Liver (tissue), 9 donors: ENCODE results near the gene SLC17A7. TPM values are rescaled to one million over a fixed set of nuclear protein-coding genes. Genes with fewer than 3 reads are reported as not detected.

Experiments used
- DNase-seq: peaks from one replicate; pipeline ENCODE4 v3.0.0-alpha.2; 2017; ENCODE audit warnings: low spot score
- H3K27ac ChIP-seq, 2 donors: one replicate each; pipeline ENCODE4 v1.7.0; 2013; ENCODE audit warnings: inconsistent platforms in 2 of 2, low read length in 2 of 2, control low read depth in 1 of 2, low read depth in 1 of 2, mild to moderate bottlenecking in 1 of 2
- H3K27me3 ChIP-seq, 4 donors: one replicate each; pipeline versions ENCODE4 v1.6.1 to v1.7.0; 2013; ENCODE audit warnings: low read length in 3 of 4, inconsistent platforms in 1 of 4, mild to moderate bottlenecking in 1 of 4, moderate library complexity in 1 of 4; ENCODE audit not compliant: control insufficient read depth in 4 of 4, insufficient read depth in 4 of 4
- H3K36me3 ChIP-seq, 4 donors: one replicate each; pipeline versions ENCODE4 v1.6.1 to v1.7.0; 2013; ENCODE audit warnings: low read length in 3 of 4, mild to moderate bottlenecking in 3 of 4, low read depth in 1 of 4, moderate library complexity in 1 of 4; ENCODE audit not compliant: control insufficient read depth in 4 of 4, insufficient read depth in 3 of 4
- H3K4me1 ChIP-seq, 4 donors: one replicate each; pipeline versions ENCODE4 v1.6.1 to v1.7.0; 2013; ENCODE audit warnings: low read length in 3 of 4, mild to moderate bottlenecking in 3 of 4, moderate library complexity in 1 of 4; ENCODE audit not compliant: control insufficient read depth in 4 of 4, insufficient read depth in 4 of 4
- H3K4me3 ChIP-seq, 3 donors: one replicate each; pipeline versions ENCODE4 v1.6.1 to v1.7.0; 2013; ENCODE audit warnings: low read length in 3 of 3, control low read depth in 1 of 3, low read depth in 1 of 3, mild to moderate bottlenecking in 1 of 3
- H3K9ac ChIP-seq, 2 donors: one replicate each; pipeline ENCODE4 v1.7.0; 2013; ENCODE audit warnings: low read length in 2 of 2, mild to moderate bottlenecking in 2 of 2, moderate library complexity in 2 of 2, control low read depth in 1 of 2, low read depth in 1 of 2
- H3K9me3 ChIP-seq, 4 donors: one replicate each; pipeline versions ENCODE4 v1.6.1 to v1.7.0; 2013; ENCODE audit warnings: low read length in 3 of 4; ENCODE audit not compliant: control insufficient read depth in 4 of 4
- EGR1 ChIP-seq, 2 donors: IDR thresholded peaks; 2 replicates each; pipeline ENCODE4 v1.6.1; 2016 to 2018; ENCODE audit warnings: antibody characterized with exemption in 2 of 2, low read depth in 2 of 2
- FOXA2 ChIP-seq: IDR thresholded peaks from 2 replicates; pipeline ENCODE4 v1.6.1; 2016; ENCODE audit warnings: antibody characterized with exemption
- GABPA ChIP-seq, 2 donors: IDR thresholded peaks in 1 of 2; conservative IDR thresholded peaks in 1 of 2; 2 replicates each; pipeline ENCODE4 v1.6.1; 2016; ENCODE audit warnings: antibody characterized with exemption in 2 of 2, mild to moderate bottlenecking in 1 of 2, moderate library complexity in 1 of 2
- HNF4A ChIP-seq, 2 donors: conservative IDR thresholded peaks; 2 replicates each; pipeline ENCODE4 v1.6.1; 2016; ENCODE audit warnings: antibody characterized with exemption in 2 of 2, mild to moderate bottlenecking in 2 of 2
- HNF4G ChIP-seq: IDR thresholded peaks from 2 replicates; pipeline ENCODE4 v1.6.1; 2016; ENCODE audit warnings: antibody characterized with exemption
- JUND ChIP-seq, 2 donors: IDR thresholded peaks; 2 replicates each; pipeline ENCODE4 v1.6.1; 2016; ENCODE audit warnings: antibody characterized with exemption in 2 of 2
- NR2F2 ChIP-seq: IDR thresholded peaks from 2 replicates; pipeline ENCODE4 v1.6.1; 2016; ENCODE audit warnings: antibody characterized with exemption
- RAD21 ChIP-seq, 2 donors: IDR thresholded peaks; 2 replicates each; pipeline ENCODE4 v1.6.1; 2016; ENCODE audit warnings: antibody characterized with exemption in 2 of 2, mild to moderate bottlenecking in 2 of 2
- RXRA ChIP-seq, 2 donors: IDR thresholded peaks; 2 replicates each; pipeline ENCODE4 v1.6.1; 2017 to 2018; ENCODE audit warnings: antibody characterized with exemption in 2 of 2, mild to moderate bottlenecking in 1 of 2
- SP1 ChIP-seq: IDR thresholded peaks from 2 replicates; pipeline ENCODE4 v1.6.1; 2018; ENCODE audit warnings: antibody characterized with exemption, mild to moderate bottlenecking
- YY1 ChIP-seq: IDR thresholded peaks from 2 replicates; pipeline ENCODE4 v1.6.1; 2016; ENCODE audit warnings: antibody characterized with exemption, mild to moderate bottlenecking
- WGBS: extraction: QIAGEN DNeasy Blood & Tissue Kit; methylation state at CpG from one replicate; pipeline ENCODE4 v1.1.7; 2013; 5-methylcytosine and 5-hydroxymethylcytosine counted together
- polyA plus RNA-seq, 2 donors: library from polyadenylated mRNA; stranded (reverse) in 1 of 2; unstranded in 1 of 2; fragments of 200-250 nt in 1 of 2; fragments of >200 nt in 1 of 2; fragmentation: Nextera tagmentation in 1 of 2; extraction: Ambion mirVana in 1 of 2; gene quantifications; one replicate each; pipeline versions ENCODE4 v1.2.1 to v1.2.3, GENCODE V29; 2013 to 2015
- total RNA-seq, 2 donors: library from RNA; depleted of rRNA; stranded (reverse); fragments of >200 nt; gene quantifications; one replicate each; pipeline ENCODE4 v1.2.3, GENCODE V29; 2014
- TF ChIP-seq, protein P1 (sequence below): IDR thresholded peaks from 2 replicates; pipeline ENCODE4 v1.6.1; 2016; ENCODE audit warnings: antibody characterized with exemption, mild to moderate bottlenecking
- TF ChIP-seq, protein P2 (sequence below): IDR thresholded peaks from 2 replicates; pipeline ENCODE4 v1.6.1; 2016; ENCODE audit warnings: antibody characterized with exemption
- TF ChIP-seq, protein P3 (sequence below): IDR thresholded peaks from 2 replicates; pipeline ENCODE4 v1.6.1; 2016; ENCODE audit warnings: antibody characterized with exemption
- donor health status: healthy.
- donor health status: healthy.
- donor health status: healthy.
- donor health status: healthy.
- donor health status: healthy.

Gene SLC17A7
- total and polyA plus RNA-seq, 4 donors, result 0.06 to 0.08 TPM; not detected in 2

DNA sequence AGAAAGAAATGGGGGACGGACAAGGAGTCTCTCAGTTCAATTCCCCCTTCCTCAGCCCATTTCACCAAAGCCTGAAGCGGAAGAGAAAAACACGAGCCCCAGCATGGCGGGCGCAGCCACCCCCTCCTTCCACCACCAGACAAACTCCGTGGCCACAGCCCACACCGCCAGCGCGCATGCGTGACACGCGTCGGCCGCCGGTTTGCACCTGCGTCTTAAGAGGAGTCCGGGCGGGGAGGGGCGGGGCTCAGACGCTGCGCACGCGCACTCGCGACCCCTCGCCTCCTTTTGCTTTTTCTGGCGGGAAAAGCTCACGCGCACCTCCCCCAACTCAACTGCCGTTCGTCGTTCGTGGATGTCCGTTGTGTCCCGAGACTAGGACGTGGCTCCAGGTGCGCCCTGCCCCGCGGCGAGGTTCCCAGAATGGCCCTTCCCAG, 53.4 kb downstream of the SLC17A7 start, which contains the start of gene KASH5:
KASH5 (plus strand) TSS at position 314 of the 437 bp plus-strand sequence. CDS start 2,635 bp downstream, outside the sequence.
- no peak within 1 kb of the TSS for H3K9ac ChIP-seq
- peak; percentile 67 for DNase-seq
- WGBS, result 33% methylated on average over 40 of the region's 40 CpGs
- H3K36me3 ChIP-seq, result no peaks in the 10 kb centered on the region
- H3K27ac ChIP-seq, result no peak within 1 kb of the TSS
- TF ChIP-seq YY1, result peak; percentile 40
- TF ChIP-seq HNF4G, result no peak
- TF ChIP-seq EGR1 (IDR thresholded peaks at IDR 0.05; ENCODE audit: low read depth in 2 of 2), result no peak
- H3K9me3 ChIP-seq, result no peaks in the 10 kb centered on the region
- no peaks in the 10 kb centered on the region for H3K27me3 ChIP-seq
- H3K4me1 ChIP-seq, result no peaks in the 10 kb centered on the region
- H3K4me3 ChIP-seq, result no peak within 1 kb of the TSS

DNA sequence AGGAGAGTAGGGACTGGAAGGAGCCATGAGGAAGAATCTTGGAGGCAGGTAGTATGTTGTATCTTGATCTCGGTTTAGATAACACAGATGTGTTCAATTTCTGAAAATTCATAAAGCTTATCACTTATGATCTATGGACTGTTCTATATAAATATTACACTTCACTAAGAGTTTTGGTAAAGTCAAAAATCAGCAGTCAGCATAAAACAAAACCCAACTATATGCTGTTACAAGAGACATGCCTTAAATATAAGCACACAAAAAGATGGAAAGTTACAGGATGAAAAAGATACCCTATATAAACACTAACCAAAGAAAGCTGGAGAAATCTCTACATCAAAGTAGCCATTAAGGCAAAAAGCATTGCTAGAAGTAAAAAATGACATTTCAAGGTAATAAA, 57.7 kb downstream of the SLC17A7 start:
- Histone ChIP-seq H3K9me3 (peaks cover 0 to 2% (median under 1%) of the 10 kb centered on the region in 4 donors), H3K36me3 (no peaks in the 10 kb centered on the region), H3K9ac (no peak overlapping the region), H3K27me3 (no peaks in the 10 kb centered on the region), H3K27ac (no peak overlapping the region), H3K4me3 (no peak overlapping the region), H3K4me1 (no peaks in the 10 kb centered on the region)
- DNase-seq, result no peak
- TF ChIP-seq RAD21 (IDR thresholded peaks at IDR 0.05) (no peak), NR2F2 (no peak), HNF4A (conservative IDR thresholded peaks at IDR 0.05) (no peak)
- 49% methylated on average over 1 of the region's 1 CpG for WGBS

DNA sequence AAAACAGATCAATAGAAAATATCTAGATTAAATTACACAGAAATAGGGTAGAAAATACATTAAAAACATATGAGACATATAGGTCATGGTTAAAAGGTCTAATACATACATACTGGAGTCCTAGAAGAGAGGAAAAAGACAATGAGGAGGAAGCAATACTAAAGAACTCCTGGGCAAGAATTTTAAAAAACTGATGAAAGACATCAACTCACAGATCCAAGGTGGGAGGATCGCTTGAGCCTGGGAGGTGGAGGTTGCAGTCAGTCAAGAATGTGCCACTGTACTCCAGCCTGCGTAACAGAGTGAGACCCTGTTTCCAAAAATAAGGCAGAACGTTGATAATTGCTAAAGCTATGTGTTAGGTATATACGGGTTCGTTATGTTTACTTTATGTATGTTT, 58.7 kb downstream of the SLC17A7 start:
- Histone ChIP-seq H3K4me1 (no peaks in the 10 kb centered on the region), H3K9me3 (peaks cover 0 to 2% (median under 1%) of the 10 kb centered on the region in 4 donors), H3K27me3 (no peaks in the 10 kb centered on the region), H3K27ac (no peak overlapping the region), H3K9ac (no peak overlapping the region), H3K36me3 (no peaks in the 10 kb centered on the region), H3K4me3 (no peak overlapping the region)
- 95% methylated on average over 5 of the region's 5 CpGs for WGBS
- TF ChIP-seq YY1, result no peak
- TF ChIP-seq SP1, result no peak
- TF ChIP-seq, protein P1, sequence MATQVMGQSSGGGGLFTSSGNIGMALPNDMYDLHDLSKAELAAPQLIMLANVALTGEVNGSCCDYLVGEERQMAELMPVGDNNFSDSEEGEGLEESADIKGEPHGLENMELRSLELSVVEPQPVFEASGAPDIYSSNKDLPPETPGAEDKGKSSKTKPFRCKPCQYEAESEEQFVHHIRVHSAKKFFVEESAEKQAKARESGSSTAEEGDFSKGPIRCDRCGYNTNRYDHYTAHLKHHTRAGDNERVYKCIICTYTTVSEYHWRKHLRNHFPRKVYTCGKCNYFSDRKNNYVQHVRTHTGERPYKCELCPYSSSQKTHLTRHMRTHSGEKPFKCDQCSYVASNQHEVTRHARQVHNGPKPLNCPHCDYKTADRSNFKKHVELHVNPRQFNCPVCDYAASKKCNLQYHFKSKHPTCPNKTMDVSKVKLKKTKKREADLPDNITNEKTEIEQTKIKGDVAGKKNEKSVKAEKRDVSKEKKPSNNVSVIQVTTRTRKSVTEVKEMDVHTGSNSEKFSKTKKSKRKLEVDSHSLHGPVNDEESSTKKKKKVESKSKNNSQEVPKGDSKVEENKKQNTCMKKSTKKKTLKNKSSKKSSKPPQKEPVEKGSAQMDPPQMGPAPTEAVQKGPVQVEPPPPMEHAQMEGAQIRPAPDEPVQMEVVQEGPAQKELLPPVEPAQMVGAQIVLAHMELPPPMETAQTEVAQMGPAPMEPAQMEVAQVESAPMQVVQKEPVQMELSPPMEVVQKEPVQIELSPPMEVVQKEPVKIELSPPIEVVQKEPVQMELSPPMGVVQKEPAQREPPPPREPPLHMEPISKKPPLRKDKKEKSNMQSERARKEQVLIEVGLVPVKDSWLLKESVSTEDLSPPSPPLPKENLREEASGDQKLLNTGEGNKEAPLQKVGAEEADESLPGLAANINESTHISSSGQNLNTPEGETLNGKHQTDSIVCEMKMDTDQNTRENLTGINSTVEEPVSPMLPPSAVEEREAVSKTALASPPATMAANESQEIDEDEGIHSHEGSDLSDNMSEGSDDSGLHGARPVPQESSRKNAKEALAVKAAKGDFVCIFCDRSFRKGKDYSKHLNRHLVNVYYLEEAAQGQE, result no peak
- no peak for TF ChIP-seq RXRA (IDR thresholded peaks at IDR 0.05)
- TF ChIP-seq, protein P2, sequence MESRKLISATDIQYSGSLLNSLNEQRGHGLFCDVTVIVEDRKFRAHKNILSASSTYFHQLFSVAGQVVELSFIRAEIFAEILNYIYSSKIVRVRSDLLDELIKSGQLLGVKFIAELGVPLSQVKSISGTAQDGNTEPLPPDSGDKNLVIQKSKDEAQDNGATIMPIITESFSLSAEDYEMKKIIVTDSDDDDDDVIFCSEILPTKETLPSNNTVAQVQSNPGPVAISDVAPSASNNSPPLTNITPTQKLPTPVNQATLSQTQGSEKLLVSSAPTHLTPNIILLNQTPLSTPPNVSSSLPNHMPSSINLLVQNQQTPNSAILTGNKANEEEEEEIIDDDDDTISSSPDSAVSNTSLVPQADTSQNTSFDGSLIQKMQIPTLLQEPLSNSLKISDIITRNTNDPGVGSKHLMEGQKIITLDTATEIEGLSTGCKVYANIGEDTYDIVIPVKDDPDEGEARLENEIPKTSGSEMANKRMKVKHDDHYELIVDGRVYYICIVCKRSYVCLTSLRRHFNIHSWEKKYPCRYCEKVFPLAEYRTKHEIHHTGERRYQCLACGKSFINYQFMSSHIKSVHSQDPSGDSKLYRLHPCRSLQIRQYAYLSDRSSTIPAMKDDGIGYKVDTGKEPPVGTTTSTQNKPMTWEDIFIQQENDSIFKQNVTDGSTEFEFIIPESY, result no peak
- no peak for TF ChIP-seq GABPA (IDR thresholded peaks at IDR 0.05 in 1 of 2, conservative IDR thresholded peaks at IDR 0.05 in 1 of 2)
- TF ChIP-seq, protein P3, sequence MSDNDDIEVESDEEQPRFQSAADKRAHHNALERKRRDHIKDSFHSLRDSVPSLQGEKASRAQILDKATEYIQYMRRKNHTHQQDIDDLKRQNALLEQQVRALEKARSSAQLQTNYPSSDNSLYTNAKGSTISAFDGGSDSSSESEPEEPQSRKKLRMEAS, result no peak
- no peak for TF ChIP-seq FOXA2
- no peak for TF ChIP-seq JUND (IDR thresholded peaks at IDR 0.05)
- TF ChIP-seq EGR1 (IDR thresholded peaks at IDR 0.05; ENCODE audit: low read depth in 2 of 2), result no peak
- DNase-seq, result no peak
